Vagina (tissue), 2 donors: Measurements from ENCODE around the gene RCOR1. TPM values are rescaled to one million over a fixed set of nuclear protein-coding genes. Genes with fewer than 3 reads are reported as not detected.

Experiments
- DNase-seq, 2 donors: peaks; one replicate each; pipeline ENCODE4 v3.0.0-alpha.2; 2017; ENCODE audit errors: extremely low spot score in 2 of 2
- H3K27ac ChIP-seq: fragments of 200-600 bp; sonication (generic); one replicate; pipeline ENCODE4 v1.5.1; 2019
- H3K27me3 ChIP-seq: fragments of 200-600 bp; sonication (generic); one replicate; pipeline ENCODE4 v1.5.1; 2019
- H3K36me3 ChIP-seq, 2 donors: fragments of 200-600 bp; sonication (generic); one replicate each; pipeline ENCODE4 v1.5.1; 2017 to 2019
- H3K4me1 ChIP-seq: fragments of 200-600 bp; sonication (generic); one replicate; pipeline ENCODE4 v1.5.1; 2019
- H3K4me3 ChIP-seq, 2 donors: fragments of 200-600 bp; sonication (generic); 1 replicate in 1 of 2; 2 replicates in 1 of 2; pipeline ENCODE4 v1.5.1; 2016 to 2019
- H3K9me3 ChIP-seq: fragments of 200-600 bp; sonication (generic); one replicate; pipeline ENCODE4 v1.5.1; 2019
- POLR2A ChIP-seq, 2 donors: fragments of 450-650 bp; IDR thresholded peaks; one replicate each; pipeline ENCODE4 v1.6.1; 2017; ENCODE audit warnings: antibody characterized with exemption in 2 of 2, mild to moderate bottlenecking in 2 of 2, moderate library complexity in 2 of 2
- POLR2AphosphoS5 ChIP-seq, 2 donors: sonication (generic); formaldehyde crosslinking; IDR thresholded peaks; one replicate each; pipeline ENCODE4 v1.9.0; 2017; ENCODE audit warnings: antibody characterized with exemption in 2 of 2, mild to moderate bottlenecking in 2 of 2, low read depth in 1 of 2; ENCODE audit not compliant: insufficient read depth in 1 of 2
- intact Hi-C: fragments of 100-400 bp; cut with DNase I; formaldehyde crosslinking; loops from one replicate; pipeline ENCODE4 v1.15.1; 2023
- total RNA-seq: library from RNA; depleted of rRNA; stranded (reverse); fragments of >200 nt; gene quantifications from one replicate; pipeline ENCODE4 v1.2.3, GENCODE V29; 2016
- TF ChIP-seq, protein P1 (sequence below), 3 experiments: fragments of 450-650 bp in 2 of 3; fragments of 200-600 bp in 1 of 3; sonication (generic) in 1 of 3; IDR thresholded peaks; one replicate each; pipeline ENCODE4 v1.5.1; 2017 to 2019; ENCODE audit warnings: antibody characterized with exemption in 3 of 3, mild to moderate bottlenecking in 2 of 3, moderate library complexity in 2 of 3

Gene RCOR1
- 24.3 TPM for total RNA-seq

DNA sequence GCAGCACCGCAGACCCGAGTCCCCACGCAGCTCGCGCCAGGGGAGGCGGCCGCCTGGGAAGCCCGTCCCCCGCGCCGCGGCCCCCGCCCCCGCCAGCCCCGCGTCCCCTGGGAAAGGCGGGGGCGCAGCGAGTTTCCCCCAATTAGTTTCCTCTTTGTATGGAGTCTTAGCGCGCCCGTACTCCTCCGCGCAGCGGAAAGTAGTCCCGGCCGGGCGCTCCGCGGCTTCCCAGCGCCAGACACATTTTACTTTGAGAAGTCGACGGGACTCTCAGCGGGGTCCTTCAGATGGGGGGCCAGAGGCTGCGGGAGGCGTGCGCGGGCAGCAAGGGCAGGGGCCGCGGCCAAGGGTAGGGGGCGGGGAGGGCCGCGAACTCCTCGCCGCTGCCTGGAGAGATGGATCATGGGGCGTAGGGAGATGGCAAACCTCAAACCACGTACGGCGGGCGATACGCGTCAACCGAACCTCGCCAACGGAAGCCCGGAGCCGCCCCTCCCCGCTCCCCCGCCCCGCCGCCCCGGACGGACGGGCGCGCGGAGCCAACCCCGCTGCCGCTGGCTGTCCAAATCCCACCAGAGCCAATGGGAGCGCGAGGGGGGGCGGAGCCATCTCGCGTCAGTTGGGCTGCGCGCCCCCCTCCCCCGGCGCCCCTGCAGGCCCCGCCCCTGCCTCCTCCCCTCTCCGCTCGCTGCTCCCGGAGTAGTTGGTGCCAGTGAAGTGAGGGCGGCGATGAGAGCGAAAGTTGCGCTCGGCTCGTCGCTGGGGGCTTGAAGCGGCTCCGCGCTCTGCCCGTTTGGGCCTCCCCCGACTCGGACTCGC is at the start of gene RCOR1:
Gene RCOR1 (plus strand): TSS at position 706 of the 819 bp plus-strand sequence. CDS start 238 bp downstream, outside the sequence.
- Histone ChIP-seq H3K4me1 (peaks cover 28% of the 10 kb centered on the region), H3K9me3 (no peaks in the 10 kb centered on the region), H3K27me3 (no peaks in the 10 kb centered on the region), H3K27ac (peak within 1 kb of the TSS; percentile 98), H3K4me3 (peak within 1 kb of the TSS; percentile 72 to 95), H3K36me3 (no peaks in the 10 kb centered on the region)
- intact Hi-C loops = loop anchor here (2.0 to 5.0 kb wide), 2 partner anchors 67 to 630 kb away; partner anchors contain the start of gene DYNC1H1
- DNase-seq = peak; percentile 97
- TF ChIP-seq POLR2A (IDR thresholded peaks at IDR 0.05) (peak in 1 of 2 donors; percentile 86), POLR2AphosphoS5 (IDR thresholded peaks at IDR 0.05; ENCODE audit: insufficient read depth in 1 of 2, low read depth in 1 of 2) (peak in 1 of 2 donors; percentile 83)
- TF ChIP-seq, protein P1, sequence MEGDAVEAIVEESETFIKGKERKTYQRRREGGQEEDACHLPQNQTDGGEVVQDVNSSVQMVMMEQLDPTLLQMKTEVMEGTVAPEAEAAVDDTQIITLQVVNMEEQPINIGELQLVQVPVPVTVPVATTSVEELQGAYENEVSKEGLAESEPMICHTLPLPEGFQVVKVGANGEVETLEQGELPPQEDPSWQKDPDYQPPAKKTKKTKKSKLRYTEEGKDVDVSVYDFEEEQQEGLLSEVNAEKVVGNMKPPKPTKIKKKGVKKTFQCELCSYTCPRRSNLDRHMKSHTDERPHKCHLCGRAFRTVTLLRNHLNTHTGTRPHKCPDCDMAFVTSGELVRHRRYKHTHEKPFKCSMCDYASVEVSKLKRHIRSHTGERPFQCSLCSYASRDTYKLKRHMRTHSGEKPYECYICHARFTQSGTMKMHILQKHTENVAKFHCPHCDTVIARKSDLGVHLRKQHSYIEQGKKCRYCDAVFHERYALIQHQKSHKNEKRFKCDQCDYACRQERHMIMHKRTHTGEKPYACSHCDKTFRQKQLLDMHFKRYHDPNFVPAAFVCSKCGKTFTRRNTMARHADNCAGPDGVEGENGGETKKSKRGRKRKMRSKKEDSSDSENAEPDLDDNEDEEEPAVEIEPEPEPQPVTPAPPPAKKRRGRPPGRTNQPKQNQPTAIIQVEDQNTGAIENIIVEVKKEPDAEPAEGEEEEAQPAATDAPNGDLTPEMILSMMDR (IDR thresholded peaks at IDR 0.05) = no peak

DNA sequence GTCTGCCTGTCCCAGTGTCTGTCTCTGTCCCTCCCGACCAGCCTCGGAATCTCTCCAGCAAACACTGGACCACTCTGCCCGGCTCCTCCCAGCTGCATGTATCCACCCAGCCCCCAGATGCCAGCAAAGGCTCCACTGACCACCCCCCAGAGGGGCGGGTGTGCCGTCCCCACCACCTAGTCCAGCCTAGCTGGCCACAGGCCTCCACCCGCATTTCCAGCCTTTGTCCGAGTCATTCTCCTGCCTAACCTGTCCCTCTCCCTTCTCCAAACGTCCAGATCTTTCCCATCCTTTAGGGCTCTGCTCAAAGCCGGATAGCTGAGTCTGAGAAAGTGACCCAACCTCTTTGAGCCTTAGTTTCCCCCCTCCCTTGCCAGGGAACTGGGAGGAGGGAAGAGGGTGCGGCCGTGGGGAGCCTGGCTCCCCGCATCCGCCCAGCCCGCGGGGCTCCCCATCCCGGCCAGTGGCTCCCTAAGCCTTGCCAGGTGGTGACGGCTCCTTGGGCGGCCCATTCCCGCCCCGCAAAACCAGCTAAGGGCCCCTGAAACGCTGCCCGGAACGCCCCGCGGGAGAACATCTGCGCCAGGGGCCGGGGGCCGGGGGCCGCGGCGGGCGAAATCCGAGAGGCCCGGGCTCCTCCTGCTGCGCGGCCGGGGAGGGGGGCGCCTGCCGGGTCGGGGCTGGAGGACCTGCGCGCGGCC is 48.3 kb upstream of the RCOR1 start:
- Histone ChIP-seq H3K27me3 (no peaks in the 10 kb centered on the region), H3K9me3 (no peaks in the 10 kb centered on the region), H3K4me1 (peaks cover 30% of the 10 kb centered on the region), H3K4me3 (peak overlapping the region; percentile 27 to 30), H3K27ac (peak overlapping the region; percentile 85), H3K36me3 (no peaks in the 10 kb centered on the region)
- TF ChIP-seq POLR2A (IDR thresholded peaks at IDR 0.05) = no peak
- DNase-seq = no peak
- intact Hi-C loops = no loop called here

DNA sequence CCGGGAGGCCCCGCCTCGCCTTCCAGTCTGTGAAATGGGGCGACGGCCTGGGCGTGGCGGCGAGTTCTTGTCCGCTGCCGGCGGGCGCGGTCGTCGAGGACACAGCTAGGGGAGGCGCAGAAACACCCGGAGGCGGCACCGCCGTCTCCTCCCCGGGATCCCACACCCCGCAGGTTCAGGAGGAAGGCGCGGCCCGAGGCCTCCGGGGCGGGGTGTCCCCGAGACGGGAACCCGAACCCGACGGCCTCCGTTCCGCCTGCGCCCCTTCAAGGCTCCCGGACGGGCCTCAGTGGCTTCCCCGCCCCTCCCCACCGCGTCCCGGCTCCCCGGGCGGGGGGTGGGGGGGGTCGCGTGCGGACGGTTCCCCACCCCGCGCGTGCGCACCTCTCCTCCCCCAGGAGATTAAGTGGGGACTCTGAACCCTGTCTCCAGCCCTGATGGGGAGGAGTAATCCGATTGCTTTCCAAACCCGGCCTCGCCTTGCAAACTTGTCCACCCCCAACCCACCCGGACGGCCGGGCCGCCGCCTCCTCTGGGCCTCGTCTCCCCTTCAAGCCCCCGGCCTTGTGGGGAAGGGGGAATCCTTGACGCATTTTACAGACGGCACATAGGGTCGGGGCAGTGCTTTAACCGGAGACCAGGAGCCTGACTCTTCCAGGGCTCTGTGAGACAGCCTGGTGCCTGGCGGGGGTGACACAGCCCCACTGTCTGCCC is 47.5 kb upstream of the RCOR1 start:
- no peak for DNase-seq
- H3K9me3 ChIP-seq = no peaks in the 10 kb centered on the region
- intact Hi-C loops = no loop called here
- TF ChIP-seq POLR2A (IDR thresholded peaks at IDR 0.05) (no peak), POLR2AphosphoS5 (IDR thresholded peaks at IDR 0.05; ENCODE audit: insufficient read depth in 1 of 2, low read depth in 1 of 2) (no peak)
- TF ChIP-seq, protein P1 (IDR thresholded peaks at IDR 0.05) = no peak
- no peaks in the 10 kb centered on the region for H3K36me3 ChIP-seq
- no peaks in the 10 kb centered on the region for H3K27me3 ChIP-seq
- peaks cover 27% of the 10 kb centered on the region for H3K4me1 ChIP-seq
- H3K4me3 ChIP-seq = peak overlapping the region; percentile 27 to 30
- peak overlapping the region; percentile 85 for H3K27ac ChIP-seq

DNA sequence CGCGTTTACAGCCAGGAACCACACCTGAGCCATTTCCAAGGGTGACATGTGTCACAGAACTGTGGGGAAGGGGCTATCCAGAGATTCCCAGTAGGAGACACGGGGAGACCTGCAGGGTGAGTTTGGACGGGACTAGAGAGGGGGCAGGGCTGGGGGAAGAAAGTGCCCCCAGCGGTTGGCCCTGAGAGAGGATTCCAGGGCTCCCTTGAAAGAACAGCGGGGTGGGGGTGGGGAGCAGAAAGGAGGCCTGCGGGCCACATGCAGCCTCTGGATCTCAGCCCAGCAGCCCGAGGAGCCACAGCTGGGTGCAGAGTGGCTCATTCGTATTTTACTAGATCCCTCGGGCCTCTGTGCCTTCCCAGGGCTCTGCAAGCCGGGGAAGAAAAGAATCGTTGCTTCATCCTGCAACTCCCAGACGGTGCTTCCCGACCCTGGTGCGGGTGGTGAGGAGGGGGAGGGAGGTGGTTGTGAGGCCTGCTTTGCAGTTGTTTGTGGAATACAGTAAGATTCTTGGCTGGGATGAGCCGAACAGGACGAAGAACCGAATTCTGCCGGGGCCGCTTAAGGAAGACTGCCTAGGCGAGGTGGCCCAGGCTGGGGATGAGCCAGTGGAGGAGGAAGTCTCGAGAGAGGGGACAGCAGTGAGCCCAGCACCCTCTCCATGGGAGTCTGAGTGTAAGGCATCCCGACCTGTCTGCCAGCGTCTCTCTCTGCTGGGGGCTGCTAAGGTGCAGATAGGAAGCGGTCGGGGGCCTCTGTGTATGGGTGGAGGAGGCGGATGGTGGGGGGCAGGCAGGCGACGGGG is 46.8 kb upstream of the RCOR1 start:
- peak in 1 of 2 donors; percentile 30 for TF ChIP-seq POLR2AphosphoS5 (IDR thresholded peaks at IDR 0.05; ENCODE audit: insufficient read depth in 1 of 2, low read depth in 1 of 2)
- TF ChIP-seq, protein P1 (IDR thresholded peaks at IDR 0.05) = no peak
- no peak for DNase-seq
- Histone ChIP-seq H3K9me3 (no peaks in the 10 kb centered on the region), H3K27me3 (no peaks in the 10 kb centered on the region), H3K27ac (peak overlapping the region; percentile 85), H3K36me3 (no peaks in the 10 kb centered on the region), H3K4me1 (peaks cover 21% of the 10 kb centered on the region), H3K4me3 (peak overlapping the region; percentile 27 to 30)
- intact Hi-C loops = no loop called here
